SK-N-SH treated with all-trans-retinoic acid at 6 μM for 48 hours (cell line): ENCODE results near the gene TCP11L1.
"Not testable (repeated sequence)": the region's sequence is repeated elsewhere in the genome, so short reads cannot be mapped to it uniquely, and the experiment has no call there.

Source experiments
- ATAC-seq: fragments of 200-7000 bp; cut with Tn5 transposase; 3 replicates; pipeline ENCODE4 v1.9.1; 2020; ENCODE audit warnings: mild to moderate bottlenecking, moderate library complexity
- ARNTL ChIP-seq: fragments of 450-650 bp; formaldehyde crosslinking; IDR thresholded peaks from 2 replicates; pipeline ENCODE4 v1.5.0; 2020; ENCODE audit warnings: low read depth, mild to moderate bottlenecking, moderate library complexity, borderline replicate concordance
- CREB5 ChIP-seq: fragments of 250-450 bp; sonication (Bioruptor Pico); IDR thresholded peaks from 2 replicates; pipeline ENCODE4 v1.5.1; 2020; ENCODE audit warnings: low read depth, mild to moderate bottlenecking, moderate library complexity
- CSDC2 ChIP-seq: fragments of 250-450 bp; sonication (Bioruptor Pico); IDR thresholded peaks from 2 replicates; pipeline ENCODE4 v1.5.0; 2020; ENCODE audit warnings: mild to moderate bottlenecking, moderate library complexity
- CSRNP3 ChIP-seq: fragments of 250-450 bp; sonication (Bioruptor Pico); IDR thresholded peaks from 2 replicates; pipeline ENCODE4 v1.5.1; 2021; ENCODE audit warnings: mild to moderate bottlenecking, moderate library complexity
- ESRRG ChIP-seq: fragments of 250-450 bp; sonication (Bioruptor Pico); IDR thresholded peaks from 2 replicates; pipeline ENCODE4 v1.6.1; 2021; ENCODE audit warnings: mild to moderate bottlenecking
- GLIS3 ChIP-seq: fragments of 250-450 bp; sonication (Bioruptor Pico); IDR thresholded peaks from 2 replicates; pipeline ENCODE4 v1.5.0; 2020; ENCODE audit warnings: mild to moderate bottlenecking, moderate library complexity
- ISL1 ChIP-seq: fragments of 250-450 bp; sonication (Bioruptor Pico); IDR thresholded peaks from 2 replicates; pipeline ENCODE4 v2.1.2; 2022; ENCODE audit warnings: mild to moderate bottlenecking, moderate library complexity
- OSR1 ChIP-seq: fragments of 250-450 bp; sonication (Bioruptor Pico); IDR thresholded peaks from 2 replicates; pipeline ENCODE4 v1.8.0; 2022; ENCODE audit warnings: moderate library complexity, mild to moderate bottlenecking, inconsistent platforms
- PATZ1 ChIP-seq: fragments of 250-450 bp; sonication (Bioruptor Pico); IDR thresholded peaks from 2 replicates; pipeline ENCODE4 v1.8.0; 2020; ENCODE audit warnings: mild to moderate bottlenecking, moderate library complexity, borderline replicate concordance
- POU6F1 ChIP-seq: fragments of 250-450 bp; sonication (Bioruptor Pico); IDR thresholded peaks from 2 replicates; pipeline ENCODE4 v1.8.0; 2021; ENCODE audit warnings: low read depth, mild to moderate bottlenecking, moderate library complexity, borderline replicate concordance
- PPARA ChIP-seq: fragments of 250-450 bp; sonication (Bioruptor Pico); IDR thresholded peaks from 2 replicates; pipeline ENCODE4 v1.5.0; 2020; ENCODE audit warnings: mild to moderate bottlenecking, borderline replicate concordance
- RARB ChIP-seq: fragments of 250-450 bp; sonication (Bioruptor Pico); IDR thresholded peaks from 2 replicates; pipeline ENCODE4 v1.8.0; 2021; ENCODE audit warnings: mild to moderate bottlenecking, moderate library complexity
- TCF4 ChIP-seq: fragments of 250-450 bp; sonication (Bioruptor Pico); IDR thresholded peaks from 2 replicates; pipeline ENCODE4 v1.8.0; 2021; ENCODE audit warnings: mild to moderate bottlenecking, moderate library complexity, borderline replicate concordance
- TSHZ2 ChIP-seq: fragments of 250-450 bp; sonication (Bioruptor Pico); IDR thresholded peaks from 2 replicates; pipeline ENCODE4 v1.5.0; 2020; ENCODE audit warnings: mild to moderate bottlenecking, moderate library complexity
- ZC3H10 ChIP-seq: fragments of 250-450 bp; sonication (Bioruptor Pico); IDR thresholded peaks from 2 replicates; pipeline ENCODE4 v1.5.1; 2021; ENCODE audit warnings: mild to moderate bottlenecking, moderate library complexity
- ZFP30 ChIP-seq: fragments of 450-650 bp; formaldehyde crosslinking; IDR thresholded peaks from 2 replicates; pipeline ENCODE4 v1.5.0; 2022; ENCODE audit warnings: mild to moderate bottlenecking, moderate library complexity
- ZNF565 ChIP-seq: fragments of 450-650 bp; formaldehyde crosslinking; conservative IDR thresholded peaks from 2 replicates; pipeline ENCODE4 v1.5.0; 2020; ENCODE audit warnings: low read depth, mild to moderate bottlenecking, moderate library complexity
- ZNF8 ChIP-seq: fragments of 450-650 bp; formaldehyde crosslinking; IDR thresholded peaks from 2 replicates; pipeline ENCODE4 v1.5.0; 2020; ENCODE audit warnings: mild to moderate bottlenecking, moderate library complexity

TCP11L1 gene

GRCh38 chr11:33045551-33046255, 6.3 kb downstream of the TCP11L1 start (continued):
- TF ChIP-seq OSR1 (CRISPR knock-in tag): no peak
- TF ChIP-seq ZC3H10 (CRISPR knock-in tag): no peak
- no peak for TF ChIP-seq ESRRG (CRISPR knock-in tag)
- TF ChIP-seq CSDC2 (CRISPR knock-in tag): no peak
- no peak for TF ChIP-seq CSRNP3
- TF ChIP-seq POU6F1 (CRISPR knock-in tag): no peak
- no peak for TF ChIP-seq TCF4 (CRISPR knock-in tag)
- TF ChIP-seq ZNF565 (CRISPR knock-in tag): no peak

GRCh38 chr11:33048701-33049100, 9.3 kb downstream of the TCP11L1 start:
- not testable (repeated sequence) for ATAC-seq

GRCh38 chr11:33049565-33050408, 10.4 kb downstream of the TCP11L1 start:
- not testable (repeated sequence) for ATAC-seq

- no peak for ATAC-seq
- TF ChIP-seq ZFP30 (no peak), PATZ1 (CRISPR knock-in tag) (no peak), PPARA (no peak), POU6F1 (CRISPR knock-in tag) (no peak), ZNF8 (CRISPR knock-in tag) (no peak)
Measured at GRCh38 chr11:33052231-33052630, 12.9 kb downstream of the TCP11L1 start.

- peak; percentile 81 for TF ChIP-seq ISL1 (CRISPR knock-in tag)
- TF ChIP-seq ARNTL (CRISPR knock-in tag): no peak
- TF ChIP-seq TSHZ2 (CRISPR knock-in tag): peak; percentile 81; the same call in 1 of the 2 replicates
- TF ChIP-seq GLIS3 (CRISPR knock-in tag): 0 out of 2 replicates have a peak, but pooled peaks have one; percentile 59
- TF ChIP-seq CSRNP3: no peak
- TF ChIP-seq CREB5 (CRISPR knock-in tag): 0 out of 2 replicates have a peak, but pooled peaks have one; percentile 38
- TF ChIP-seq ESRRG (CRISPR knock-in tag): no peak
- no peak for TF ChIP-seq RARB (CRISPR knock-in tag)
- TF ChIP-seq TCF4 (CRISPR knock-in tag): peak; percentile 74; the same call in 1 of the 2 replicates
- peak; percentile 88 for ATAC-seq
Measured at GRCh38 chr11:33055375-33055774, 16.0 kb downstream of the TCP11L1 start.
